Calu3 (cell line): ENCODE measurements around the gene FXN. TPM values are rescaled to one million over a fixed set of nuclear protein-coding genes. Genes with fewer than 3 reads are reported as not detected.
A peak's percentile ranks its signal among the peaks of the same experiment; 100 is the strongest.

Experiments
- BruUV-seq: library from RNA; stranded (reverse); fragments of 400-500 nt; replicated peaks from 2 replicates; lab custom pipeline; 2021; lab: Mats Ljungman, UMichigan
- CTCF ChIA-PET: fragments of 300-600 bp; sonication (Branson Sonifier 250); formaldehyde crosslinking; loops from one replicate; lab custom pipeline; 2022; ENCODE audit warnings: antibody characterized with exemption; lab: Charles Lee
- DNase-seq: peaks from one replicate; pipeline ENCODE4 v3.0.0; 2022
- H3K27ac Mint-ChIP-seq: one replicate; pipeline ENCODE4 v1.8.0; 2022; ENCODE audit warnings: mixed read lengths; ENCODE audit not compliant: unreplicated experiment
- H3K27me3 Mint-ChIP-seq: one replicate; pipeline ENCODE4 v1.8.0; 2022; ENCODE audit warnings: mixed read lengths; ENCODE audit not compliant: unreplicated experiment
- H3K36me3 Mint-ChIP-seq: one replicate; pipeline ENCODE4 v1.8.0; 2022; ENCODE audit warnings: mild to moderate bottlenecking, moderate library complexity, mixed read lengths; ENCODE audit not compliant: insufficient read depth, unreplicated experiment
- H3K4me1 Mint-ChIP-seq: one replicate; pipeline ENCODE4 v1.8.0; 2022; ENCODE audit warnings: mild to moderate bottlenecking, low read depth, mixed read lengths; ENCODE audit not compliant: unreplicated experiment
- H3K4me3 Mint-ChIP-seq: one replicate; pipeline ENCODE4 v1.8.0; 2022; ENCODE audit warnings: mild to moderate bottlenecking, low read depth, moderate library complexity, mixed read lengths; ENCODE audit not compliant: unreplicated experiment
- H3K9me3 Mint-ChIP-seq: one replicate; pipeline ENCODE4 v1.8.0; 2022; ENCODE audit warnings: low read depth, mixed read lengths; ENCODE audit not compliant: unreplicated experiment
- CTCF ChIP-seq: fragments of 200-600 bp; IDR thresholded peaks from one replicate; pipeline ENCODE4 v1.8.0; 2022; ENCODE audit warnings: antibody characterized with exemption; ENCODE audit not compliant: unreplicated experiment
- intact Hi-C: fragments of 100-400 bp; cut with micrococcal nuclease; formaldehyde crosslinking; loops from one replicate; pipeline ENCODE4 v1.10.0; 2022; ENCODE audit not compliant: unreplicated experiment
- total RNA-seq: library from RNA; stranded (reverse); gene quantifications from 2 replicates; pipeline ENCODE4 v1.2.3, GENCODE V29; 2022

Gene FXN
- total RNA-seq, 1 experiment from 2014 or later, result 12.9 TPM

DNA sequence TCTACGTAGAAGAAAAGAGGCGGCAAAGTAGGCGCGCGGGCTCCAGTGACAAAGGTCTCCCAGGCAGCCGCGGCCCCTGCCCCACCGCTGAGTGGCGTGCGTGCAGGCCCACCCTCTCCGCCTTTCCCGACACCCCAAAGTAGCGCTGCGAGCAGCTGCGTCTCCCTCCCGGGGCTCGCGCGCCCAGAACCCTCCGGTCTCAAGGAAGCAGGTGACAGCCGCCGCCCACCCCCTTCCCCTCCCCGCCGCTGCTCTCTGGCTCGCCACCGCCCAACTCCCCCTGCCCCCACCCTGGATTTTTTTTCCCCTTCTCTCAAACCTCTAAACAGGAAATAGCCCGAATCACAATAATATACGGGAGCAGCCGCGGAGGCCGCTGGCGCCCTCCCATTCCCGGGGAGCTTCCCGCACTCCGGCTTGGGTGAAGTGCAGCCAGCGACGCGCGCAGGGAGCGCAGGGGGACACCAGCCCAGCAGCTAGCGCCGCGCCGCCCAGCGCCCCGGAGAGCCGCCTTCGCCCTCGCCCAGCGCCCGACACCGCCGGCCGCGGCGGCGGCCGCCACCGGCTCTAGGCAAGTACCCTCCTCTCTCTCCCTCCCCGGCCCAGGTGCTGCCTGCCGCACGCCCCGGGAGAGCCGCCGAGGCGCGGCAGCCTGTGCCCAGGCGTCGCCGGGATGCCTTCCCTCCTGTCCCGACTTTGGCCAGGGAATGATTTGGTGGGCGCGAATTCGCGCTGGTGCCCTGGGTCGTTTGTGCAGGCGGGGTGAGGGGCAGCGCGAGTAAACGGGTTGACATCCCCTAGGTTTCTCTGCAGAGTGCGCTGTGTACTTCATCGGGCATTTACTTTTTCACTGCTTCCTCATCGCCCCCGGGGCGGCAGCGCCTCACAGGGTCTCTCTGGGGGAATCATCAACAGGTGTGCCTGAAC lies 85.9 kb downstream of the FXN start:
- H3K27me3 Mint-ChIP-seq, result no peaks in the 10 kb centered on the region
- BruUV-seq, result no TSS peak
- H3K4me1 Mint-ChIP-seq, result peaks cover 8% of the 10 kb centered on the region
- H3K36me3 Mint-ChIP-seq, result peaks cover 36% of the 10 kb centered on the region
- H3K9me3 Mint-ChIP-seq, result no peaks in the 10 kb centered on the region
- H3K4me3 Mint-ChIP-seq, result peak overlapping the region; percentile 80
- CTCF ChIA-PET, result interaction anchor here (0.6 to 1.2 kb wide), 4 partner anchors 12 to 102 kb away, joined by 3 to 4 read pairs (median 4); no protein-coding TSS in a partner anchor
- DNase-seq, result peak; percentile 71
- peak overlapping the region; percentile 91 for H3K27ac Mint-ChIP-seq
- intact Hi-C loops, result loop anchor here (5.0 kb wide), 2 partner anchors 61 to 69 kb away; no protein-coding TSS in a partner anchor
- TF ChIP-seq CTCF, result no peak

- BruUV-seq, result TSS peak; percentile 87
- intact Hi-C loops, result loop anchor here (5.0 kb wide), 2 partner anchors 60 to 70 kb away; no protein-coding TSS in a partner anchor
- peak; percentile 43 for DNase-seq
- Mint-ChIP-seq H3K27me3 (no peaks in the 10 kb centered on the region), H3K36me3 (peaks cover 36% of the 10 kb centered on the region), H3K27ac (peak overlapping the region; percentile 91), H3K4me1 (peaks cover 8% of the 10 kb centered on the region), H3K9me3 (no peaks in the 10 kb centered on the region), H3K4me3 (peak overlapping the region; percentile 80)
- CTCF ChIA-PET, result interaction anchor here (1.0 to 1.2 kb wide), 2 partner anchors 29 to 102 kb away, joined by 4 read pairs; no protein-coding TSS in a partner anchor
- no peak for TF ChIP-seq CTCF
Measured at GRCh38 chr9:69122082-69122548, 86.6 kb downstream of the FXN start.

- H3K36me3 Mint-ChIP-seq, result peaks cover 36% of the 10 kb centered on the region
- H3K4me1 Mint-ChIP-seq, result peaks cover 8% of the 10 kb centered on the region
- DNase-seq, result peak; percentile 44
- H3K9me3 Mint-ChIP-seq, result no peaks in the 10 kb centered on the region
- no peaks in the 10 kb centered on the region for H3K27me3 Mint-ChIP-seq
- intact Hi-C loops, result loop anchor here (5.0 kb wide), 2 partner anchors 60 to 70 kb away; no protein-coding TSS in a partner anchor
- peak overlapping the region; percentile 80 for H3K4me3 Mint-ChIP-seq
- BruUV-seq, result no TSS peak
- CTCF ChIA-PET, result interaction anchor here (0.6 to 1.2 kb wide), 2 partner anchors 64 to 101 kb away, joined by 3 to 4 read pairs; no protein-coding TSS in a partner anchor
- H3K27ac Mint-ChIP-seq, result peak overlapping the region; percentile 91
- TF ChIP-seq CTCF, result no peak
Measured at GRCh38 chr9:69122549-69123141, 87.1 kb downstream of the FXN start.
